NCI-H1105 (cell line): ENCODE measurements around the gene LYVE1.
"Not testable (repeated sequence)": the region's sequence is repeated elsewhere in the genome, so short reads cannot be mapped to it uniquely, and the experiment has no call there.

Experiments
- DNase-seq: peaks from one replicate; lab custom pipeline; 2025; lab: John Stamatoyannopoulos, UW

The LYVE1 gene

GRCh38 chr11:10568486-10568941 is at the start of gene LYVE1:
Gene LYVE1, minus strand, starts transcription at chr11:10568665. Its CDS starts 133 bp downstream, at chr11:10568532.
- no peak for DNase-seq

- DNase-seq, result no peak
Observed at GRCh38 chr11:10617551-10617950, 49.1 kb upstream of the LYVE1 start.

- DNase-seq, result no peak
Observed at GRCh38 chr11:10611979-10612862, 43.8 kb upstream of the LYVE1 start.

GRCh38 chr11:10609636-10610035 is 41.2 kb upstream of the LYVE1 start:
- no peak for DNase-seq

GRCh38 chr11:10608584-10608983 is 40.1 kb upstream of the LYVE1 start:
- no peak for DNase-seq

GRCh38 chr11:10607462-10608132 is 39.1 kb upstream of the LYVE1 start:
- DNase-seq, result no peak

- DNase-seq, result no peak
Observed at GRCh38 chr11:10606536-10607208, 38.2 kb upstream of the LYVE1 start.

- no peak for DNase-seq
Observed at GRCh38 chr11:10605941-10606381, 37.5 kb upstream of the LYVE1 start.

GRCh38 chr11:10604798-10605197 is 36.3 kb upstream of the LYVE1 start:
- no peak for DNase-seq

- DNase-seq, result no peak
Observed at GRCh38 chr11:10604340-10604748, 35.9 kb upstream of the LYVE1 start.

GRCh38 chr11:10603721-10604297 is 35.3 kb upstream of the LYVE1 start:
- DNase-seq, result no peak

GRCh38 chr11:10602945-10603344 is 34.5 kb upstream of the LYVE1 start:
- DNase-seq, result no peak

- no peak for DNase-seq
Observed at GRCh38 chr11:10602366-10602765, 33.9 kb upstream of the LYVE1 start.

- no peak for DNase-seq
Observed at GRCh38 chr11:10601837-10602236, 33.4 kb upstream of the LYVE1 start.

GRCh38 chr11:10600570-10601248 is 32.2 kb upstream of the LYVE1 start:
- no peak for DNase-seq

GRCh38 chr11:10599388-10600175 is 31.1 kb upstream of the LYVE1 start:
- no peak for DNase-seq

GRCh38 chr11:10598816-10599215 is 30.4 kb upstream of the LYVE1 start:
- no peak for DNase-seq

- DNase-seq, result no peak
Observed at GRCh38 chr11:10597877-10598351, 29.4 kb upstream of the LYVE1 start.

GRCh38 chr11:10595840-10596239 is 27.4 kb upstream of the LYVE1 start:
- DNase-seq, result not testable (repeated sequence)

GRCh38 chr11:10594407-10594806 is 25.9 kb upstream of the LYVE1 start:
- DNase-seq, result no peak

- no peak for DNase-seq
Observed at GRCh38 chr11:10592331-10592730, 23.9 kb upstream of the LYVE1 start.
